Measurements from ENCODE around the gene UVRAG. TPM values are rescaled to one million over a fixed set of nuclear protein-coding genes. Genes with fewer than 3 reads are reported as not detected.

Gene UVRAG
- total RNA-seq, 4 donors from 2014 or later: 27.1 to 35.9 (median 31.0) TPM

GRCh38 chr11:76158394-76159302 lies 343.6 kb downstream of the UVRAG start:
- Histone ChIP-seq H3K4me1 (peaks cover 9 to 16% of the 10 kb centered on the region in 2 donors), H3K36me3 (no peaks in the 10 kb centered on the region), H3K4me3 (replicated peaks in 1 of 3) (no peak overlapping the region), H3K27me3 (no peaks in the 10 kb centered on the region), H3K27ac (no peak overlapping the region), H3K9me3 (no peaks in the 10 kb centered on the region)
- TF ChIP-seq POLR2A (IDR thresholded peaks at IDR 0.05) (no peak), CTCF (IDR thresholded peaks at IDR 0.05) (no peak)
- intact Hi-C loops (cut with DNase I): loop anchor here (10.0 kb wide), 1 partner anchor 434 kb away; no protein-coding TSS in a partner anchor
- WGBS, 2 donors: 89 to 92% methylated on average over 22 to 23 of the region's 24 CpGs
- no peak for DNase-seq

- Histone ChIP-seq H3K9me3 (no peaks in the 10 kb centered on the region), H3K36me3 (no peaks in the 10 kb centered on the region), H3K4me3 (replicated peaks in 1 of 3) (no peak overlapping the region), H3K27ac (no peak overlapping the region), H3K4me1 (peaks cover 9 to 16% of the 10 kb centered on the region in 2 donors), H3K27me3 (no peaks in the 10 kb centered on the region)
- intact Hi-C loops (cut with DNase I): loop anchor here (10.0 kb wide), 1 partner anchor 435 kb away; no protein-coding TSS in a partner anchor
- WGBS, 2 donors: 86 to 89% methylated on average over 13 of the region's 14 CpGs
- no peak for DNase-seq
- no peak for TF ChIP-seq POLR2A (IDR thresholded peaks at IDR 0.05)
- no peak for TF ChIP-seq CTCF (IDR thresholded peaks at IDR 0.05)
Measured at GRCh38 chr11:76159303-76159937, 344.4 kb downstream of the UVRAG start.

- Histone ChIP-seq H3K4me1 (peaks cover 9 to 16% of the 10 kb centered on the region in 2 donors), H3K27ac (no peak overlapping the region), H3K4me3 (replicated peaks in 1 of 3) (no peak overlapping the region), H3K36me3 (no peaks in the 10 kb centered on the region), H3K27me3 (no peaks in the 10 kb centered on the region), H3K9me3 (no peaks in the 10 kb centered on the region)
- intact Hi-C loops (cut with DNase I): loop anchor here (10.0 kb wide), 1 partner anchor 435 kb away; no protein-coding TSS in a partner anchor
- DNase-seq: no peak
- TF ChIP-seq POLR2A (IDR thresholded peaks at IDR 0.05): no peak
- no peak for TF ChIP-seq CTCF (IDR thresholded peaks at IDR 0.05)
- 79% methylated on average over 11 to 14 of the region's 14 CpGs for WGBS, 2 donors
Measured at GRCh38 chr11:76159983-76160661, 345.1 kb downstream of the UVRAG start.

- peaks cover 9 to 16% of the 10 kb centered on the region in 2 donors for H3K4me1 ChIP-seq
- no peak for TF ChIP-seq POLR2A (IDR thresholded peaks at IDR 0.05)
- no peak for TF ChIP-seq CTCF (IDR thresholded peaks at IDR 0.05)
- no peaks in the 10 kb centered on the region for H3K27me3 ChIP-seq
- DNase-seq: no peak
- no peaks in the 10 kb centered on the region for H3K9me3 ChIP-seq
- no peak overlapping the region for H3K4me3 ChIP-seq (replicated peaks in 1 of 3)
- 87 to 96% methylated on average over 7 to 8 of the region's 8 CpGs for WGBS, 2 donors
- intact Hi-C loops (cut with DNase I): no loop called here
- no peaks in the 10 kb centered on the region for H3K36me3 ChIP-seq
- H3K27ac ChIP-seq: no peak overlapping the region
Measured at GRCh38 chr11:76160856-76161255, 345.8 kb downstream of the UVRAG start.
